ENCODE results near the gene PPM1G.
"Not testable (repeated sequence)": the region's sequence is repeated elsewhere in the genome, so short reads cannot be mapped to it uniquely, and the experiment has no call there.

Gene PPM1G

GRCh38 chr2:27409321-27410073 lies at the start of gene PPM1G:
PPM1G (minus strand) TSS chr2:27409591; CDS start chr2:27409422, 169 bp downstream.
- peak; percentile 97 for DNase-seq

GRCh38 chr2:27453968-27454367 lies 44.6 kb upstream of the PPM1G start:
- DNase-seq: no peak

GRCh38 chr2:27451095-27451494 lies 41.7 kb upstream of the PPM1G start:
- no peak for DNase-seq

GRCh38 chr2:27448381-27448780 lies 39.0 kb upstream of the PPM1G start:
- no peak for DNase-seq

GRCh38 chr2:27446057-27446456 lies 36.7 kb upstream of the PPM1G start:
- no peak for DNase-seq

- DNase-seq: no peak
Observed at GRCh38 chr2:27445615-27446014, 36.2 kb upstream of the PPM1G start.

GRCh38 chr2:27445155-27445554 lies 35.8 kb upstream of the PPM1G start:
- DNase-seq: no peak

- no peak for DNase-seq
Observed at GRCh38 chr2:27442920-27443282, 33.5 kb upstream of the PPM1G start.

- peak in 1 of 2 experiments; percentile 61 for DNase-seq
Observed at GRCh38 chr2:27441958-27442919, 32.8 kb upstream of the PPM1G start, which contains the start of gene KRTCAP3. KRTCAP3 (plus strand) TSS chr2:27442381; CDS start chr2:27442413, 32 bp downstream.

- no peak for DNase-seq
Observed at GRCh38 chr2:27441226-27441926, 32.0 kb upstream of the PPM1G start.

GRCh38 chr2:27435628-27436027 lies 26.2 kb upstream of the PPM1G start:
- no peak for DNase-seq

GRCh38 chr2:27431395-27431794 lies 22.0 kb upstream of the PPM1G start:
- DNase-seq: no peak

GRCh38 chr2:27428978-27429541 lies 19.7 kb upstream of the PPM1G start:
- peak; percentile 52 to 65 for DNase-seq

- peak; percentile 87 to 94 for DNase-seq
Observed at GRCh38 chr2:27428213-27428977, 19.0 kb upstream of the PPM1G start, which contains the start of gene NRBP1. NRBP1 (plus strand) TSS chr2:27428631; CDS start chr2:27433274, 4,643 bp downstream.

GRCh38 chr2:27427863-27428212 lies 18.4 kb upstream of the PPM1G start:
- no peak for DNase-seq

- not testable (repeated sequence) for DNase-seq
Observed at GRCh38 chr2:27425039-27425438, 15.6 kb upstream of the PPM1G start.

- DNase-seq: no peak
Observed at GRCh38 chr2:27422958-27423357, 13.6 kb upstream of the PPM1G start.

GRCh38 chr2:27421660-27422250 lies 12.4 kb upstream of the PPM1G start:
- no peak for DNase-seq

- no peak for DNase-seq
Observed at GRCh38 chr2:27420996-27421395, 11.6 kb upstream of the PPM1G start.

GRCh38 chr2:27416151-27416550 lies 6.8 kb upstream of the PPM1G start:
- no peak for DNase-seq

- DNase-seq: no peak
Observed at GRCh38 chr2:27412419-27413152, 3.2 kb upstream of the PPM1G start.

All from NCI-H187 (cell line).